HEK293T (cell line): Measurements from ENCODE around the gene NOL4L.

ENCODE experiments used
- CTCF ChIA-PET: fragments of 350-600 bp; formaldehyde crosslinking; extraction: SDS; loops from one replicate; lab custom pipeline; 2021; ENCODE audit warnings: antibody characterized with exemption, inconsistent platforms; lab: Yijun Ruan, JAX
- POLR2A ChIA-PET: fragments of 350-600 bp; formaldehyde crosslinking; extraction: SDS; loops from one replicate; lab custom pipeline; 2020; ENCODE audit warnings: antibody characterized with exemption, inconsistent platforms; lab: Yijun Ruan, JAX
- DNase-seq: peaks from one replicate; pipeline ENCODE4 v3.0.0; 2012; ENCODE audit warnings: mixed read lengths; ENCODE audit errors: extremely low spot score
- ARNT ChIP-seq: fragments of 450-650 bp; IDR thresholded peaks from 2 replicates; pipeline ENCODE4 v1.6.1; 2017; ENCODE audit warnings: mild to moderate bottlenecking
- BHLHE40 ChIP-seq: fragments of 450-650 bp; IDR thresholded peaks from 2 replicates; pipeline ENCODE4 v1.6.1; 2016; ENCODE audit warnings: mild to moderate bottlenecking, moderate library complexity, borderline replicate concordance
- CTBP1 ChIP-seq: fragments of 450-650 bp; IDR thresholded peaks from 2 replicates; pipeline ENCODE4 v1.6.1; 2016; ENCODE audit warnings: borderline replicate concordance
- ELF4 ChIP-seq: fragments of 450-650 bp; IDR thresholded peaks from 2 replicates; pipeline ENCODE4 v1.6.1; 2017; ENCODE audit warnings: antibody characterized with exemption
- FOXA1 ChIP-seq: fragments of 450-650 bp; IDR thresholded peaks from 2 replicates; pipeline ENCODE4 v1.6.1; 2016; ENCODE audit warnings: mild to moderate bottlenecking
- FOXK2 ChIP-seq: fragments of 450-650 bp; IDR thresholded peaks from 2 replicates; pipeline ENCODE4 v1.6.1; 2016; ENCODE audit warnings: mild to moderate bottlenecking
- FOXM1 ChIP-seq: fragments of 450-650 bp; IDR thresholded peaks from 2 replicates; pipeline ENCODE4 v1.6.1; 2017; ENCODE audit warnings: mild to moderate bottlenecking, borderline replicate concordance
- HDGF ChIP-seq: fragments of 450-650 bp; IDR thresholded peaks from 2 replicates; pipeline ENCODE4 v1.6.1; 2017; ENCODE audit warnings: antibody characterized with exemption, borderline replicate concordance
- L3MBTL2 ChIP-seq: fragments of 450-650 bp; conservative IDR thresholded peaks from 2 replicates; pipeline ENCODE4 v1.6.1; 2016; ENCODE audit warnings: mild to moderate bottlenecking
- LEF1 ChIP-seq: fragments of 450-650 bp; IDR thresholded peaks from 2 replicates; pipeline ENCODE4 v1.6.1; 2017; ENCODE audit warnings: mild to moderate bottlenecking, borderline replicate concordance
- NFRKB ChIP-seq: fragments of 450-650 bp; IDR thresholded peaks from 2 replicates; pipeline ENCODE4 v1.6.1; 2016; ENCODE audit warnings: mild to moderate bottlenecking, moderate library complexity
- PKNOX1 ChIP-seq: fragments of 450-650 bp; IDR thresholded peaks from 2 replicates; pipeline ENCODE4 v1.6.1; 2016
- SP1 ChIP-seq: fragments of 450-650 bp; IDR thresholded peaks from 2 replicates; pipeline ENCODE4 v1.6.1; 2017
- SUZ12 ChIP-seq: fragments of 450-650 bp; IDR thresholded peaks from 2 replicates; pipeline ENCODE4 v1.6.1; 2016; ENCODE audit warnings: mild to moderate bottlenecking
- TARDBP ChIP-seq: fragments of 450-650 bp; IDR thresholded peaks from 2 replicates; pipeline ENCODE4 v1.6.1; 2016
- ZNF384 ChIP-seq: fragments of 450-650 bp; IDR thresholded peaks from 2 replicates; pipeline ENCODE4 v1.6.1; 2016

The NOL4L gene

GRCh38 chr20:32577023-32577422 is 8.1 kb downstream of the NOL4L start:
- DNase-seq = no peak
- ChIA-PET CTCF (interaction anchor here (1.1 to 1.9 kb wide), 3 partner anchors 10 to 41 kb away, joined by 3 to 5 read pairs (median 3); no protein-coding TSS in a partner anchor), POLR2A (no interaction called here)
- no peak for TF ChIP-seq HDGF
- no peak for TF ChIP-seq SP1

GRCh38 chr20:32576560-32576959 is 8.6 kb downstream of the NOL4L start:
- TF ChIP-seq LEF1 (no peak), L3MBTL2 (no peak), ARNT (no peak), HDGF (no peak), NFRKB (no peak), BHLHE40 (no peak)
- no peak for DNase-seq
- CTCF ChIA-PET = interaction anchor here (1.1 to 1.9 kb wide), 3 partner anchors 10 to 40 kb away, joined by 3 to 5 read pairs (median 3); no protein-coding TSS in a partner anchor
- POLR2A ChIA-PET = no interaction called here

GRCh38 chr20:32575805-32576204 is 9.3 kb downstream of the NOL4L start:
- no peak for TF ChIP-seq ARNT
- TF ChIP-seq FOXA1 = no peak
- no peak for TF ChIP-seq TARDBP
- no peak for TF ChIP-seq NFRKB
- no peak for TF ChIP-seq BHLHE40
- no peak for TF ChIP-seq SP1
- no peak for TF ChIP-seq PKNOX1
- no peak for TF ChIP-seq FOXM1
- no peak for TF ChIP-seq ELF4
- no peak for TF ChIP-seq LEF1
- no peak for TF ChIP-seq ZNF384
- no peak for TF ChIP-seq CTBP1
- TF ChIP-seq L3MBTL2 = no peak
- no peak for TF ChIP-seq SUZ12
- no peak for TF ChIP-seq HDGF
- POLR2A ChIA-PET = no interaction called here
- CTCF ChIA-PET = interaction anchor here (1.2 to 1.9 kb wide), 2 partner anchors 11 kb away, joined by 3 to 5 read pairs; no protein-coding TSS in a partner anchor
- DNase-seq = no peak

DNA sequence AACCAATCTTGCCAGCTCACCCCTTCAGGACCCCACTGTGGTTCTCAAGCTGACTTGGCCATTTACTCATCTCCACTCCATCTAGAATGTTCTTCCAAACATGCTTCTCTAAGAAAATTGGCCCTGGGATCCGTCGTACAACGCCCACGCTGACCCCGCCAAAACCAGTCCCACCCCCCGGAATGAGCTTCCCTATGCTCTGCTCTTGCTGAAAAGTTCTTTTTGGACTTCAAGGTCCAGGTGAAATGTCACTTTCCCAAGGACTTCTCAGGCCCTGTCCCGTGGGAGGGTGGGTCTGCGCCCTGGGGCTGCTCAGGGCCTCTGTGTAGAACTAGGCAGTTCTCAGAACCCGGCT is 9.9 kb downstream of the NOL4L start:
- DNase-seq = no peak
- POLR2A ChIA-PET = no interaction called here
- CTCF ChIA-PET = no interaction called here

GRCh38 chr20:32574296-32575226 is 10.6 kb downstream of the NOL4L start:
- DNase-seq = peak; percentile 43
- CTCF ChIA-PET = no interaction called here
- POLR2A ChIA-PET = no interaction called here
- TF ChIP-seq ZNF384 (no peak), ELF4 (no peak), CTBP1 (no peak), FOXA1 (no peak), NFRKB (no peak), L3MBTL2 (no peak), HDGF (no peak), PKNOX1 (no peak), ARNT (no peak), FOXM1 (no peak), SP1 (no peak), SUZ12 (no peak), LEF1 (no peak), TARDBP (no peak), FOXK2 (no peak), BHLHE40 (no peak)

More for the DNA sequence above, 9.9 kb downstream of the NOL4L start:
- TF ChIP-seq PKNOX1 = no peak

DNA sequence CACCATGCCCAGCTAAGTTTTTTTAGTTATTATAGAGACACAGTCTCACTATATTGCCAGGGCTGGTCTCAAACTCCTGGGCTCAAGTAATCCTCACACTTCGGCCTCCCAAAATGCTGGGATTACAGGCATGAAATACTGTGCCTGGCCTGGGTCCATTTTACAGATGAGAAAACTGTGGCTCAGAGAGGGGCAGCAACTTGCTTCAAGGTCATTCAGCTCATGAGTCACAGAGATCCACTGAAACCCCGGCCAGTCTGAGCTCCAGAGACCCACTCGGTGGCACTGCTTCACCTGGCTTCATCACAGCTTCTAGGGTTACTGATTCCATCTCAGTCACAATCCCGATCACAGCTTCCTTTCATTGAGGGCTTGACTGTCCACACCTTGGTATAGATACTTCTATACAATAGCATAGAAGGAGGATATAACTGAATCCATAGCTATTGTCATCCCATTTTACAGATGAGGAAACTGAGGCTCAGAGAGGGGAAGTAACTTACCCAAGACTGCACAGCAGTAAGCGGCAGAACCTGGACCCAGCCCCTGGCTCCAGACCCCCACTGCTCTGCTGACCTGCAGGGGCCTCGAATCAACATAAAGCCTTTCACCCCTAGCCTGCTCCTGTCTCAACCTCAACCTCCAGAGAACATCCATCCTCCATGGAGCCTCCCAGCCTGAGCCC is 11.8 kb downstream of the NOL4L start:
- ChIA-PET POLR2A (no interaction called here), CTCF (no interaction called here)
- no peak for DNase-seq
- TF ChIP-seq PKNOX1 = no peak
- TF ChIP-seq LEF1 = no peak
- TF ChIP-seq FOXA1 = no peak
- TF ChIP-seq ARNT = no peak
- no peak for TF ChIP-seq ZNF384
- no peak for TF ChIP-seq FOXM1
- no peak for TF ChIP-seq BHLHE40
- no peak for TF ChIP-seq NFRKB
- no peak for TF ChIP-seq ELF4
- TF ChIP-seq L3MBTL2 = no peak
- no peak for TF ChIP-seq HDGF
- no peak for TF ChIP-seq FOXK2
- TF ChIP-seq TARDBP = no peak
